Endothelial cell of umbilical vein (primary cell): ENCODE data around the gene SERINC2. TPM values are rescaled to one million over a fixed set of nuclear protein-coding genes. Genes with fewer than 3 reads are reported as not detected.

Experiments used
- BruUV-seq: library from RNA; stranded (reverse); fragments of 400-500 nt; replicated peaks from 2 replicates; lab custom pipeline; 2021; lab: Mats Ljungman, UMichigan
- CTCF ChIA-PET: fragments of 300-600, 350-600 bp; sonication (Branson Sonifier 250); formaldehyde crosslinking; loops from one replicate; lab custom pipeline; 2021; ENCODE audit warnings: antibody characterized with exemption, inconsistent platforms; lab: Charles Lee
- POLR2A ChIA-PET: fragments of 300-600, 350-600 bp; sonication (Branson Sonifier 250); formaldehyde crosslinking; loops from one replicate; lab custom pipeline; 2021; ENCODE audit warnings: antibody characterized with exemption, inconsistent platforms; lab: Charles Lee
- DNase-seq: peaks from one replicate; pipeline ENCODE4 v3.0.0-alpha.2; 2011; ENCODE audit warnings: low read depth, low spot score
- FAIRE-seq: peaks from 2 replicates; lab custom pipeline; 2011; peaks lifted over from hg19 to GRCh38; lab: Jason Lieb, UNC
- H2AFZ ChIP-seq: 2 replicates; pipeline ENCODE4 v1.6.0; 2012; ENCODE audit warnings: low read depth, low read length, control low read depth, inconsistent platforms
- H3K27ac ChIP-seq: 2 replicates; pipeline ENCODE4 v1.5.1; 2011; ENCODE audit warnings: low read depth, mild to moderate bottlenecking, control low read depth, low read length, moderate library complexity; ENCODE audit not compliant: insufficient read depth
- H3K27me3 ChIP-seq, 2 experiments: 2 replicates each; pipeline versions ENCODE4 v1.6.0 to v1.6.1; 2011; ENCODE audit warnings: low read length in 2 of 2, mixed read lengths in 1 of 2; ENCODE audit not compliant: control insufficient read depth in 2 of 2, insufficient read depth in 2 of 2
- H3K36me3 ChIP-seq, 2 experiments: 2 replicates in 1 of 2; 3 replicates in 1 of 2; pipeline ENCODE4 v1.5.1; 2011; ENCODE audit warnings: low read length in 2 of 2, mild to moderate bottlenecking in 1 of 2, moderate library complexity in 1 of 2; ENCODE audit not compliant: control insufficient read depth in 2 of 2, insufficient read depth in 2 of 2; ENCODE audit errors: extremely low read depth in 1 of 2
- H3K4me1 ChIP-seq: 3 replicates; pipeline ENCODE4 v1.5.1; 2011; ENCODE audit warnings: mild to moderate bottlenecking, low read length; ENCODE audit not compliant: control insufficient read depth, insufficient read depth; ENCODE audit errors: extremely low read depth
- H3K4me2 ChIP-seq: 2 replicates; pipeline ENCODE4 v1.6.1; 2011; ENCODE audit warnings: low read length, control low read depth, mixed read lengths; ENCODE audit not compliant: insufficient read depth
- H3K4me3 ChIP-seq, 3 experiments: fragments of 200-600 bp in 1 of 3; sonication (generic), shearing (Covaris generic) in 1 of 3; replicated peaks in 1 of 3; 2 replicates each; pipeline ENCODE4 v1.5.1; 2011 to 2016; ENCODE audit warnings: control low read depth in 3 of 3, low read length in 3 of 3, mild to moderate bottlenecking in 2 of 3, inconsistent platforms in 1 of 3, low read depth in 1 of 3, moderate library complexity in 1 of 3; ENCODE audit not compliant: insufficient read depth in 1 of 3
- H3K79me2 ChIP-seq: 2 replicates; pipeline ENCODE4 v1.6.0; 2012; ENCODE audit warnings: low read length, inconsistent platforms; ENCODE audit not compliant: control insufficient read depth, insufficient read depth
- H3K9ac ChIP-seq: replicated peaks from 2 replicates; pipeline ENCODE3; 2011; ENCODE audit warnings: low read length, control low read depth; ENCODE audit not compliant: insufficient read depth; ENCODE audit errors: extremely low read depth
- H3K9me1 ChIP-seq: replicated peaks from 3 replicates; pipeline ENCODE4 v1.6.0; 2011; ENCODE audit warnings: mild to moderate bottlenecking, low read length; ENCODE audit not compliant: control insufficient read depth, insufficient read depth; ENCODE audit errors: extremely low read depth
- H3K9me3 ChIP-seq: replicated peaks from 2 replicates; pipeline ENCODE4 v1.5.1; 2012; ENCODE audit warnings: low read length, inconsistent platforms; ENCODE audit not compliant: control insufficient read depth, insufficient read depth
- H4K20me1 ChIP-seq: replicated peaks from 2 replicates; pipeline ENCODE3; 2011; ENCODE audit warnings: mild to moderate bottlenecking, low read length; ENCODE audit not compliant: control insufficient read depth, insufficient read depth; ENCODE audit errors: extremely low read depth
- EZH2 ChIP-seq: IDR thresholded peaks from 2 replicates; pipeline ENCODE4 v1.6.1; 2012; ENCODE audit warnings: borderline replicate concordance, low read depth, mild to moderate bottlenecking, moderate library complexity, low read length, inconsistent platforms; ENCODE audit not compliant: severe bottlenecking
- GATA2 ChIP-seq: IDR thresholded peaks from 2 replicates; pipeline ENCODE4 v1.7.0; 2011; ENCODE audit warnings: low read depth, mild to moderate bottlenecking, moderate library complexity, mixed read lengths, low read length; ENCODE audit not compliant: insufficient read length, insufficient read depth
- JUN ChIP-seq: IDR thresholded peaks from 2 replicates; pipeline ENCODE4 v1.6.1; 2011; ENCODE audit warnings: borderline replicate concordance, low read depth; ENCODE audit not compliant: insufficient read length, insufficient read depth
- MAX ChIP-seq: IDR thresholded peaks from 2 replicates; pipeline ENCODE4 v1.6.1; 2011; ENCODE audit not compliant: insufficient read depth, insufficient read length
- MYC ChIP-seq: IDR thresholded peaks from one replicate; pipeline ENCODE4 v1.6.1; 2011; ENCODE audit warnings: mild to moderate bottlenecking, low read depth, low read length
- POLR2A ChIP-seq: IDR thresholded peaks from 2 replicates; pipeline ENCODE4 v1.6.1; 2012; ENCODE audit warnings: low read depth, mild to moderate bottlenecking, control low read depth, low read length
- dilution Hi-C: fragments of 300-500 bp; cut with MboI; formaldehyde crosslinking; loops from one replicate; pipeline ENCODE4 v1.15.0; 2019; ENCODE audit warnings: low sequenced_read_pairs; ENCODE audit not compliant: extremely low pct_ligation_motif_present
- intact Hi-C: fragments of 100-400 bp; cut with micrococcal nuclease; formaldehyde crosslinking; loops from one replicate; pipeline ENCODE4 v1.10.0; 2022
- polyA plus RNA-seq, 4 experiments: library from polyadenylated mRNA; depleted of rRNA in 3 of 4; stranded (reverse) in 3 of 4; unstranded in 1 of 4; fragments of >200 nt; gene quantifications; 2 replicates each; pipeline versions ENCODE4 v1.2.1 to v1.2.3, GENCODE V29; 2011 to 2012; ENCODE audit warnings: missing spikeins in 1 of 4
- total RNA-seq: library from RNA; stranded (reverse); gene quantifications from 2 replicates; pipeline ENCODE4 v1.2.3, GENCODE V29; 2021
- TF ChIP-seq, protein P1 (sequence below), 2 donors: IDR thresholded peaks; 1 replicate in 1 of 2; 2 replicates in 1 of 2; pipeline ENCODE4 v1.5.1; 2011; ENCODE audit warnings: low read length in 2 of 2, mild to moderate bottlenecking in 2 of 2, moderate library complexity in 2 of 2, control low read depth in 1 of 2, inconsistent platforms in 1 of 2, low read depth in 1 of 2; ENCODE audit not compliant: insufficient read depth in 1 of 2; ENCODE audit errors: extremely low read depth in 1 of 2

SERINC2 gene
- total and polyA plus RNA-seq, 2 donors (not counting 3 experiments of a cell fraction or from before 2014, with no cell fraction given) = 19.4 to 34.6 TPM

GRCh38 chr1:31393463-31393862, 19.6 kb upstream of the SERINC2 start:
- no peaks in the 10 kb centered on the region for H3K9me1 ChIP-seq
- dilution Hi-C loops = no loop called here
- no TSS peak for BruUV-seq

GRCh38 chr1:31394584-31395193, 18.3 kb upstream of the SERINC2 start:
- dilution Hi-C loops = no loop called here
- peak overlapping the region; percentile 91 for H2AFZ ChIP-seq
- DNase-seq (peak; percentile 71), FAIRE-seq (peak; percentile 91)
- TF ChIP-seq, protein P1, sequence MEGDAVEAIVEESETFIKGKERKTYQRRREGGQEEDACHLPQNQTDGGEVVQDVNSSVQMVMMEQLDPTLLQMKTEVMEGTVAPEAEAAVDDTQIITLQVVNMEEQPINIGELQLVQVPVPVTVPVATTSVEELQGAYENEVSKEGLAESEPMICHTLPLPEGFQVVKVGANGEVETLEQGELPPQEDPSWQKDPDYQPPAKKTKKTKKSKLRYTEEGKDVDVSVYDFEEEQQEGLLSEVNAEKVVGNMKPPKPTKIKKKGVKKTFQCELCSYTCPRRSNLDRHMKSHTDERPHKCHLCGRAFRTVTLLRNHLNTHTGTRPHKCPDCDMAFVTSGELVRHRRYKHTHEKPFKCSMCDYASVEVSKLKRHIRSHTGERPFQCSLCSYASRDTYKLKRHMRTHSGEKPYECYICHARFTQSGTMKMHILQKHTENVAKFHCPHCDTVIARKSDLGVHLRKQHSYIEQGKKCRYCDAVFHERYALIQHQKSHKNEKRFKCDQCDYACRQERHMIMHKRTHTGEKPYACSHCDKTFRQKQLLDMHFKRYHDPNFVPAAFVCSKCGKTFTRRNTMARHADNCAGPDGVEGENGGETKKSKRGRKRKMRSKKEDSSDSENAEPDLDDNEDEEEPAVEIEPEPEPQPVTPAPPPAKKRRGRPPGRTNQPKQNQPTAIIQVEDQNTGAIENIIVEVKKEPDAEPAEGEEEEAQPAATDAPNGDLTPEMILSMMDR (IDR thresholded peaks at IDR 0.05; ENCODE audit: extremely low read depth in 1 of 2, insufficient read depth in 1 of 2, low read depth in 1 of 2, low read length in 2 of 2) = peak; percentile 90 to 96
- TF ChIP-seq MAX = no peak
- no peak for TF ChIP-seq EZH2
- H3K79me2 ChIP-seq = no peaks in the 10 kb centered on the region
- no peaks in the 10 kb centered on the region for H4K20me1 ChIP-seq
- H3K4me1 ChIP-seq = peaks cover 5% of the 10 kb centered on the region
- peak overlapping the region; percentile 69 for H3K4me2 ChIP-seq
- intact Hi-C loops = loop anchor here (1.0 to 10.0 kb wide), 5 partner anchors 28 to 390 kb away; partner anchors contain the start of gene HCRTR1
- no peak overlapping the region for H3K9ac ChIP-seq
- H3K4me3 ChIP-seq = no peak overlapping the region
- no TSS peak for BruUV-seq
- ChIA-PET POLR2A (no interaction called here), CTCF (interaction anchor here (0.7 to 13.9 kb wide), 26 partner anchors 8 to 394 kb away, joined by 3 to 236 read pairs (median 4); partner anchors contain the start of genes FABP3, SERINC2, SNRNP40 and ZCCHC17)
- H3K9me3 ChIP-seq = no peaks in the 10 kb centered on the region
- no peaks in the 10 kb centered on the region for H3K9me1 ChIP-seq
- no peak overlapping the region for H3K27ac ChIP-seq
- H3K36me3 ChIP-seq = no peaks in the 10 kb centered on the region
- H3K27me3 ChIP-seq = no peaks in the 10 kb centered on the region

More at GRCh38 chr1:31393463-31393862, 19.6 kb upstream of the SERINC2 start:
- no peak overlapping the region for H3K9ac ChIP-seq
- no peaks in the 10 kb centered on the region for H3K79me2 ChIP-seq
- intact Hi-C loops = loop anchor here (10.0 kb wide), 3 partner anchors 209 to 391 kb away; partner anchors contain the start of gene HCRTR1
- no peak for DNase-seq
- no peak overlapping the region for H2AFZ ChIP-seq
- ChIA-PET POLR2A (no interaction called here), CTCF (interaction anchor here (1.0 to 13.9 kb wide), 6 partner anchors 10 to 155 kb away, joined by 3 to 236 read pairs (median 17); partner anchors contain the start of genes FABP3 and SERINC2)
- H4K20me1 ChIP-seq = no peaks in the 10 kb centered on the region
- H3K4me3 ChIP-seq = no peak overlapping the region
- no peaks in the 10 kb centered on the region for H3K9me3 ChIP-seq
- H3K36me3 ChIP-seq = no peaks in the 10 kb centered on the region
- H3K27me3 ChIP-seq = no peaks in the 10 kb centered on the region
- no peak for FAIRE-seq
- H3K4me2 ChIP-seq = no peak overlapping the region
- peaks cover 5% of the 10 kb centered on the region for H3K4me1 ChIP-seq
- H3K27ac ChIP-seq = no peak overlapping the region
- TF ChIP-seq EZH2 = no peak
- no peak for TF ChIP-seq POLR2A
- no peak for TF ChIP-seq GATA2
- no peak for TF ChIP-seq MAX
- TF ChIP-seq JUN = no peak
- TF ChIP-seq MYC = no peak
